NCI-H510A treated with DMSO at 0.1 percent for 48 hours (cell line): Measurements from ENCODE around the gene TIMP3.
A peak's percentile ranks its signal among the peaks of the same experiment; 100 is the strongest.
"Not testable (repeated sequence)": the region's sequence is repeated elsewhere in the genome, so short reads cannot be mapped to it uniquely, and the experiment has no call there.

Experiments used
- DNase-seq: peaks from one replicate; lab custom pipeline; 2025; lab: John Stamatoyannopoulos, UW

TIMP3 gene

GRCh38 chr22:32801537-32802236 lies at the start of gene TIMP3:
Gene TIMP3, plus strand, starts transcription at chr22:32801705. Its CDS starts 297 bp downstream, at chr22:32802002.
- peak; percentile 28 for DNase-seq

GRCh38 chr22:32752326-32752725 lies 49.2 kb upstream of the TIMP3 start:
- DNase-seq = no peak

GRCh38 chr22:32752816-32753520 lies 48.5 kb upstream of the TIMP3 start:
- no peak for DNase-seq

- no peak for DNase-seq
These were observed 47.9 kb upstream of the TIMP3 start for GRCh38 chr22:32753591-32753990.

- no peak for DNase-seq
These were observed 47.0 kb upstream of the TIMP3 start for GRCh38 chr22:32754413-32755041.

GRCh38 chr22:32757086-32757762 lies 44.3 kb upstream of the TIMP3 start:
- not testable (repeated sequence) for DNase-seq

- no peak for DNase-seq
These were observed 42.6 kb upstream of the TIMP3 start for GRCh38 chr22:32758866-32759385.

- DNase-seq = no peak
These were observed 41.1 kb upstream of the TIMP3 start for GRCh38 chr22:32760396-32760795.

- no peak for DNase-seq
These were observed 40.7 kb upstream of the TIMP3 start for GRCh38 chr22:32760815-32761214.

GRCh38 chr22:32761251-32761903 lies 40.1 kb upstream of the TIMP3 start:
- no peak for DNase-seq

- no peak for DNase-seq
These were observed 37.0 kb upstream of the TIMP3 start for GRCh38 chr22:32764330-32765131.

GRCh38 chr22:32765132-32765618 lies 36.3 kb upstream of the TIMP3 start:
- DNase-seq = no peak

- no peak for DNase-seq
These were observed 29.7 kb upstream of the TIMP3 start for GRCh38 chr22:32771756-32772155.

- no peak for DNase-seq
These were observed 25.5 kb upstream of the TIMP3 start for GRCh38 chr22:32775957-32776356.

GRCh38 chr22:32776397-32776796 lies 25.1 kb upstream of the TIMP3 start:
- no peak for DNase-seq

GRCh38 chr22:32776802-32777201 lies 24.7 kb upstream of the TIMP3 start:
- no peak for DNase-seq

GRCh38 chr22:32777987-32778386 lies 23.5 kb upstream of the TIMP3 start:
- no peak for DNase-seq

GRCh38 chr22:32780726-32781310 lies 20.7 kb upstream of the TIMP3 start:
- DNase-seq = no peak

GRCh38 chr22:32781695-32782094 lies 19.8 kb upstream of the TIMP3 start:
- DNase-seq = no peak

GRCh38 chr22:32785321-32786026 lies 16.0 kb upstream of the TIMP3 start:
- DNase-seq = no peak
